Ureter (tissue), 1 donor: ENCODE results near the gene RBPMS2. TPM values are rescaled to one million over a fixed set of nuclear protein-coding genes. Genes with fewer than 3 reads are reported as not detected.

Experiments
- DNase-seq: peaks from one replicate; pipeline ENCODE4 v3.0.0-alpha.2; 2020; ENCODE audit warnings: low spot score
- total RNA-seq: library from RNA; stranded (reverse); gene quantifications from one replicate; pipeline ENCODE4 v1.2.4, GENCODE V29; 2023
- donor health status: DM: yes; HTN: yes; CAD: no.

RBPMS2 gene
- total RNA-seq, 1 donor from 2014 or later = 16.9 TPM

GRCh38 chr15:64731012-64731804 lies 44.2 kb downstream of the RBPMS2 start:
- DNase-seq = peak; percentile 90

GRCh38 chr15:64730151-64730550 lies 45.2 kb downstream of the RBPMS2 start:
- DNase-seq = no peak

GRCh38 chr15:64720188-64720587 lies 55.2 kb downstream of the RBPMS2 start:
- DNase-seq = no peak

- no peak for DNase-seq
Measured at GRCh38 chr15:64717735-64718495, 57.5 kb downstream of the RBPMS2 start.

GRCh38 chr15:64717130-64717529 lies 58.3 kb downstream of the RBPMS2 start:
- DNase-seq = no peak

GRCh38 chr15:64716452-64716851 lies 58.9 kb downstream of the RBPMS2 start:
- no peak for DNase-seq

GRCh38 chr15:64713592-64713991 lies 61.8 kb downstream of the RBPMS2 start:
- DNase-seq = no peak

- no peak for DNase-seq
Measured at GRCh38 chr15:64712353-64712752, 63.0 kb downstream of the RBPMS2 start.

GRCh38 chr15:64710676-64711428 lies 64.5 kb downstream of the RBPMS2 start:
- no peak for DNase-seq

GRCh38 chr15:64706011-64706911 lies 69.1 kb downstream of the RBPMS2 start:
- DNase-seq = no peak

GRCh38 chr15:64705006-64705405 lies 70.4 kb downstream of the RBPMS2 start:
- DNase-seq = no peak

- DNase-seq = no peak
Measured at GRCh38 chr15:64703632-64703959, 71.8 kb downstream of the RBPMS2 start.

- peak; percentile 97 for DNase-seq
Measured at GRCh38 chr15:64702816-64703631, 72.4 kb downstream of the RBPMS2 start.

GRCh38 chr15:64701482-64702184 lies 73.8 kb downstream of the RBPMS2 start:
- DNase-seq = no peak

- no peak for DNase-seq
Measured at GRCh38 chr15:64701051-64701450, 74.3 kb downstream of the RBPMS2 start.

GRCh38 chr15:64699751-64700388 lies 75.5 kb downstream of the RBPMS2 start:
- DNase-seq = no peak

GRCh38 chr15:64698823-64699222 lies 76.6 kb downstream of the RBPMS2 start:
- no peak for DNase-seq

GRCh38 chr15:64697911-64698369 lies 77.4 kb downstream of the RBPMS2 start:
- DNase-seq = no peak

- DNase-seq = no peak
Measured at GRCh38 chr15:64696481-64696880, 78.9 kb downstream of the RBPMS2 start.
